Activated naive CD8-positive, alpha-beta T cell treated with anti-CD3 and anti-CD28 coated beads for 36 hours (primary cell): ENCODE results near the gene NOP14. TPM values are rescaled to one million over a fixed set of nuclear protein-coding genes. Genes with fewer than 3 reads are reported as not detected.
"Not testable (repeated sequence)": the region's sequence is repeated elsewhere in the genome, so short reads cannot be mapped to it uniquely, and the experiment has no call there.

Source experiments
- DNase-seq: peaks from one replicate; pipeline ENCODE4 v3.0.0; 2021
- H3K27ac Mint-ChIP-seq: one replicate; pipeline ENCODE4 v1.8.0; 2022; ENCODE audit warnings: mild to moderate bottlenecking, moderate library complexity, mixed read lengths
- H3K27me3 Mint-ChIP-seq: one replicate; pipeline ENCODE4 v1.8.0; 2022; ENCODE audit warnings: mild to moderate bottlenecking, mixed read lengths
- H3K36me3 Mint-ChIP-seq: one replicate; pipeline ENCODE4 v1.8.0; 2021; ENCODE audit warnings: mild to moderate bottlenecking, mixed read lengths
- H3K4me1 Mint-ChIP-seq: one replicate; pipeline ENCODE4 v1.8.0; 2021; ENCODE audit warnings: mixed read lengths
- H3K4me3 Mint-ChIP-seq: one replicate; pipeline ENCODE4 v1.8.0; 2022; ENCODE audit warnings: mild to moderate bottlenecking, moderate library complexity, mixed read lengths
- H3K9me3 Mint-ChIP-seq: one replicate; pipeline ENCODE4 v1.8.0; 2022; ENCODE audit warnings: mixed read lengths
- total RNA-seq, 2 experiments: library from RNA; stranded (reverse); gene quantifications; one replicate each; pipeline ENCODE4 v1.2.3, GENCODE V29; 2021

NOP14 gene
- total RNA-seq, 2 experiments from 2014 or later, result 99.1 to 102 TPM

GRCh38 chr4:2971275-2971674 is 8.1 kb upstream of the NOP14 start:
- Mint-ChIP-seq H3K4me1 (no peaks in the 10 kb centered on the region), H3K9me3 (no peaks in the 10 kb centered on the region), H3K27ac (no peak overlapping the region), H3K4me3 (no peak overlapping the region), H3K27me3 (no peaks in the 10 kb centered on the region), H3K36me3 (no peaks in the 10 kb centered on the region)
- no peak for DNase-seq

- H3K27me3 Mint-ChIP-seq, result no peaks in the 10 kb centered on the region
- no peak overlapping the region for H3K4me3 Mint-ChIP-seq
- no peak for DNase-seq
- H3K36me3 Mint-ChIP-seq, result no peaks in the 10 kb centered on the region
- H3K4me1 Mint-ChIP-seq, result peaks cover 5% of the 10 kb centered on the region
- no peak overlapping the region for H3K27ac Mint-ChIP-seq
- no peaks in the 10 kb centered on the region for H3K9me3 Mint-ChIP-seq
These were observed 5.2 kb upstream of the NOP14 start for GRCh38 chr4:2968381-2968780.

GRCh38 chr4:2965262-2965661 is 2.1 kb upstream of the NOP14 start:
- H3K9me3 Mint-ChIP-seq, result no peaks in the 10 kb centered on the region
- peaks cover 12% of the 10 kb centered on the region for H3K36me3 Mint-ChIP-seq
- no peaks in the 10 kb centered on the region for H3K27me3 Mint-ChIP-seq
- H3K4me1 Mint-ChIP-seq, result peaks cover 14% of the 10 kb centered on the region
- no peak overlapping the region for H3K4me3 Mint-ChIP-seq
- no peak for DNase-seq
- no peak overlapping the region for H3K27ac Mint-ChIP-seq

DNA sequence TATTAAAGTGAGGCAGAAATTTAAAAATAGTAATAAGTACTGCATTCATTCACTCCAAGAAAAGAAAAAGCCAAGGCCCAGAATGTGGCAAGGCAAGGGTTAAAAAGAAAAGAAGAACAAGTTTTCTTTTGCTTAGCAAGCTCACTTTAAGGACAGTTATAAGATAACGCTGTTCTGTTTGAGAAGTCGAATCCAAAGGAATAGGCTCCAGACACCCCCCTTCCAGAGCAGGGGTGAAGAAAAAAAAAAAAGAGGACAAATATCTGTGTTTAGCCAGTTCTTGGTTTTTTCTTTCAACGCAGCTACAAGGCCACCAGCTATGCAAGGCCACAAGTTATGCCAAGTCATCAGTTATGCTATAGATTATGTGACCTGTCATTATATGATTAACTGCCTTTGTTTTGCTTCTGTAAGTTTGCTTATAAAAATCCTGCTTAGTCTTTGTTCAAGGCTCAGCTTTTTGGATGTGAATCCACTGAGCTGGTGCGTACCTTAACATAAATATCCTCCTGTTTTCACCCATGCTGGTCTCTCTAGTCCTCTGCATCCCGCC is 1.6 kb upstream of the NOP14 start:
- H3K27ac Mint-ChIP-seq, result peak overlapping the region; percentile 10

DNA sequence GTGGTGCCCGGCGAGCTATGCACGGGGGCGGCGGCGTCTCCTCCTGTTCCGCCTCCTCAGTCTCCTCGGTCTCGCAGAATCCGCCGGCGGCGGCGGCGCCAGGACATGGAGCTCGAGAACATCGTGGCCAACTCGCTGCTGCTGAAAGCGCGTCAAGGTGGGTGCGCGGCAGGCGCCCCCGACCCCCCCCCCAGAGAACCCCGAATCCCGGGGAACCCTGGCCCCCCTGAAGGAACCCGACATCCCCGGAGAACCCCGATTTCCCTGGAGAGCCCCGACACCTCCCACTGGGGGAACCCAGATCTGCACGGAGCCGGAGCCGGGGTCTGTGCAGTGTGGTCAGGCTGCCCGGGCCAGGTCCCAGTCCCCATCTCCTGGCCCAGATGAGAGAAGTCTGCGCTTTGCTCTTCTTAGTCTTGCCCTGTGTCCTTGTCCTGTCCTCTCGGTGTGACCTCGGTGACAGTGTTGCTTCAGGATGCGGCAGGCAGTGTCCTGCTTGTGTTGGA is 813 bp upstream of the NOP14 start:
- H3K4me1 Mint-ChIP-seq, result peaks cover 24% of the 10 kb centered on the region
- no peak for DNase-seq
- no peaks in the 10 kb centered on the region for H3K9me3 Mint-ChIP-seq
- peak overlapping the region; percentile 10 for H3K27ac Mint-ChIP-seq
- peak overlapping the region; percentile 89 for H3K4me3 Mint-ChIP-seq
- H3K27me3 Mint-ChIP-seq, result no peaks in the 10 kb centered on the region
- H3K36me3 Mint-ChIP-seq, result peaks cover 19% of the 10 kb centered on the region

More for the DNA sequence above, 1.6 kb upstream of the NOP14 start:
- Mint-ChIP-seq H3K9me3 (no peaks in the 10 kb centered on the region), H3K27me3 (no peaks in the 10 kb centered on the region), H3K36me3 (peaks cover 14% of the 10 kb centered on the region), H3K4me1 (peaks cover 18% of the 10 kb centered on the region), H3K4me3 (peak overlapping the region; percentile 89)
- no peak for DNase-seq

- no peak for DNase-seq
- peaks cover 36% of the 10 kb centered on the region for H3K4me1 Mint-ChIP-seq
These were observed 512 bp downstream of the NOP14 start for GRCh38 chr4:2962614-2963174.

GRCh38 chr4:2961811-2962441 is 1.3 kb downstream of the NOP14 start:
- H3K36me3 Mint-ChIP-seq, result peaks cover 33% of the 10 kb centered on the region
- H3K4me3 Mint-ChIP-seq, result peak overlapping the region; percentile 89
- peak; percentile 68 for DNase-seq
- H3K9me3 Mint-ChIP-seq, result no peaks in the 10 kb centered on the region
- H3K27ac Mint-ChIP-seq, result peak overlapping the region; percentile 79
- H3K27me3 Mint-ChIP-seq, result no peaks in the 10 kb centered on the region
- H3K4me1 Mint-ChIP-seq, result peaks cover 41% of the 10 kb centered on the region

More at GRCh38 chr4:2962614-2963174, 512 bp downstream of the NOP14 start:
- peak overlapping the region; percentile 89 for H3K4me3 Mint-ChIP-seq
- peaks cover 30% of the 10 kb centered on the region for H3K36me3 Mint-ChIP-seq
- no peaks in the 10 kb centered on the region for H3K27me3 Mint-ChIP-seq
- H3K9me3 Mint-ChIP-seq, result no peaks in the 10 kb centered on the region
- peak overlapping the region; percentile 79 for H3K27ac Mint-ChIP-seq

DNA sequence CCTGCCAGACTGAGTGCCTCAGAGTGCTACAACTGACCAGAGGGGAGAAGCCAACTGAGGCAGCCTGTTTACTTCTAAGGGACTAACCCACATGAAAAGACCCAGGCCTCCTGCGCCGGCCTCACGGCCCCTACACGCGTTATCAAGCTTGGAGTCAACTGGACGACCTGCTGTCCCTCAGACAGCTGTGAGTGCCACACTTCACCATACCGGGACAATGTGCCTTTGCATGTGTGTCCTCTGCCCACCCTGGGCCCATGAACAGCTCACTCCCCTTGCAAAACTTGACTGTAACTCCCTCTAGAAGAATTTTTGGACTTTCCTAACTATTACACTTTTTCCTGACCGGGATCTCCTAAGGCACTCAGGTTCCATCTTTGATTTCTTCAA is 1.8 kb downstream of the NOP14 start:
- Mint-ChIP-seq H3K27ac (peak overlapping the region; percentile 79), H3K36me3 (peaks cover 36% of the 10 kb centered on the region), H3K4me3 (peak overlapping the region; percentile 89), H3K4me1 (peaks cover 43% of the 10 kb centered on the region), H3K27me3 (no peaks in the 10 kb centered on the region), H3K9me3 (no peaks in the 10 kb centered on the region)
- no peak for DNase-seq

GRCh38 chr4:2960450-2960849 is 2.8 kb downstream of the NOP14 start:
- not testable (repeated sequence) for DNase-seq, H3K27me3 Mint-ChIP-seq, H3K9me3 Mint-ChIP-seq, H3K27ac Mint-ChIP-seq
- Mint-ChIP-seq H3K36me3 (peaks cover 46% of the 10 kb centered on the region), H3K4me1 (peaks cover 51% of the 10 kb centered on the region), H3K4me3 (peak overlapping the region; percentile 29)

GRCh38 chr4:2958446-2958845 is 4.8 kb downstream of the NOP14 start:
- H3K4me3 Mint-ChIP-seq, result no peak overlapping the region
- H3K27me3 Mint-ChIP-seq, result no peaks in the 10 kb centered on the region
- peak overlapping the region; percentile 47 for H3K27ac Mint-ChIP-seq
- H3K9me3 Mint-ChIP-seq, result no peaks in the 10 kb centered on the region
- H3K36me3 Mint-ChIP-seq, result peaks cover 61% of the 10 kb centered on the region
- DNase-seq, result no peak
- peaks cover 57% of the 10 kb centered on the region for H3K4me1 Mint-ChIP-seq

- not testable (repeated sequence) for H3K9me3 Mint-ChIP-seq, DNase-seq, H3K4me3 Mint-ChIP-seq, H3K27me3 Mint-ChIP-seq
- Mint-ChIP-seq H3K36me3 (peaks cover 69% of the 10 kb centered on the region), H3K4me1 (peaks cover 54% of the 10 kb centered on the region), H3K27ac (peak overlapping the region; percentile 42)
These were observed 7.8 kb downstream of the NOP14 start for GRCh38 chr4:2955186-2956044.

DNA sequence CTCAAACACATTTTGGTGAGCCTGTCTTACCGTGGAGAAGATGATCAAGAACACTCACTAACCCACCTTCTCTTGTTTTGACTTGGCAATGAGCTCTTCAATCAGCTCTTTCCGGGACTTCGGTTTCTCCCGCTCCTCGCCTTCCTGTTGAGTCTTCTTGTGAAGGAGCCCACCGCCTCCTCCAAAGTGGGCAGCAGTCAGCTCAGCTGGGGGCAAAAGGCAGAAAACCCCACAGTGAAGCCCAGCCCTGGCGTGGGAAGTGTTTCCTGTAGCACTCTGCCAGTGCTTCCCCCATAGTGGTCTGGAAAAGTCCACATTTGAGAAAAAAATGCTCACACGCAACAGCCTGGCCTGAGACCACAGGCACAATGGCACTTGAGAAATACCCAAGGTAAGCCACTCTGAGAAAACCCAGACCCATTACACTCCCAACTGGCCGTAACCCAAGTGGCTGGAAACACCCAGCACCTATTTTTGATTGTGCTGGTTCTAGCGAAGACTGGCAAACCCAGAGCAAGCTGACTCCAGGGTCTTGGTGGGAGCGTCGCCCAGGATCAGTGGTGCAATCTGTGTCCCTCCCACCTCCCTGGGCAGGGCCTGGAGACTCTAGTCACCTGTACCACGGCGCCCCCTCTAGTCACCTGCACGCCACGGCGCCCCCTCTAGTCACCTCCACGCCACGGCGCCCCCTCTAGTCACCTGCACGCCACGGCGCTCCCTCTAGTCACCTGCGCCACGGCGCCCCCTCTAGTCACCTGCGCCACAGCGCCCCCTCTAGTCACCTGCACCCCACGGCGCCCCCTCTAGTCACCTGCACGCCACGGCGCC is 8.6 kb downstream of the NOP14 start:
- Mint-ChIP-seq H3K4me3 (peak overlapping the region; percentile 9), H3K36me3 (peaks cover 68% of the 10 kb centered on the region), H3K27me3 (no peaks in the 10 kb centered on the region), H3K9me3 (no peaks in the 10 kb centered on the region), H3K27ac (peak overlapping the region; percentile 86), H3K4me1 (peaks cover 47% of the 10 kb centered on the region)
- DNase-seq, result peak; percentile 64

GRCh38 chr4:2953496-2953895 is 9.7 kb downstream of the NOP14 start:
- DNase-seq, result no peak
- Mint-ChIP-seq H3K36me3 (peaks cover 63% of the 10 kb centered on the region), H3K4me3 (no peak overlapping the region), H3K4me1 (peaks cover 37% of the 10 kb centered on the region), H3K9me3 (no peaks in the 10 kb centered on the region), H3K27ac (peak overlapping the region; percentile 86), H3K27me3 (no peaks in the 10 kb centered on the region)

GRCh38 chr4:2950221-2950989 is 12.8 kb downstream of the NOP14 start:
- H3K9me3 Mint-ChIP-seq, result no peaks in the 10 kb centered on the region
- H3K4me3 Mint-ChIP-seq, result no peak overlapping the region
- peaks cover 47% of the 10 kb centered on the region for H3K36me3 Mint-ChIP-seq
- H3K4me1 Mint-ChIP-seq, result peaks cover 17% of the 10 kb centered on the region
- DNase-seq, result no peak
- no peaks in the 10 kb centered on the region for H3K27me3 Mint-ChIP-seq
- H3K27ac Mint-ChIP-seq, result peak overlapping the region; percentile 4
